Measurements from ENCODE around the gene INKA2. TPM values are rescaled to one million over a fixed set of nuclear protein-coding genes. Genes with fewer than 3 reads are reported as not detected.

The INKA2 gene
- total and polyA plus RNA-seq, 2 donors (not counting 1 experiment from before 2014, with no cell fraction given) = 3.5 to 25.4 TPM

DNA sequence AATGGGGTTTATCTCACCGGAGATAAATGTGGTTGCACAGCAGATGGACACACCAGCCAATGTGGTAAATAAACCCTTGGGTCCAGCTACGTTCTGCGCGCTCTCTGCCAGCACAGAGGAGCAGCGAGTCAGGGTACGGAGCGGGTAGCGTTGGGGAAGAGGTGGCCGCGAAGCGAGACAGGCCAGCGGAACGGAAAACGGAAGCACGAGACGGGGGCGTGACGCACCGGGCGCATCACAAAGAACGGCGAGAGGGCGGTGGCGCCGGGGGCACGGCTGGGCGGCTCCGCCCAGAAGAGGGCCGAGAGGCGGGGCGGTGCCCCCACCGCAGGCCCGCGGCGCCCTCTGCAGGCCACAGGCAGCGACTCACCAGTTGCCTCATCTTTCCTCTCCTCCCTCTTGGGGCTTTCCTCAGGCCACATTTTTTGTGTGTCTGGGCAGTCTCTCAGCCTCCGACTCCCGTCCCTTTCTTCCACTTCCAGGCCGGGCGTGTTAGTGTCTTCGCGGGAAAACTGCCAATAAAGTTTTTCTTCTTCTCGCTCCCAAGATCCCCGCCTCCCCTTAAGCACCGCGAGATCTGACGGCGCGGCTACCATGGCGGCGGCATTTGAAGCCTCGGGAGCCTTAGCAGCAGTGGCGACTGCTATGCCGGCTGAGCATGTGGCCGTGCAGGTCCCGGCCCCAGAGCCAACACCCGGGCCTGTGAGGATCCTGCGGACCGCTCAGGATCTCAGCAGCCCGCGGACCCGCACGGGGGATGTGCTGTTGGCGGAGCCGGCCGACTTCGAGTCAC, 16.3 kb upstream of the INKA2 start, which contains the start of gene DDX20:
Gene DDX20 (plus strand): TSS at position 571 of the 793 bp plus-strand sequence. CDS start 24 bp downstream, at position 595.
- peaks cover 19% of the 10 kb centered on the region for H3K79me2 ChIP-seq (ENCODE audit: control insufficient read depth, insufficient read depth, low read length)
- peak within 1 kb of the TSS; percentile 86 for H3K4me2 ChIP-seq (ENCODE audit: extremely low read depth, insufficient read depth, low read length)
- H3K27me3 ChIP-seq (ENCODE audit: control insufficient read depth, insufficient read depth, low read length) = no peaks in the 10 kb centered on the region
- H2AFZ ChIP-seq (ENCODE audit: low read length) = peak within 1 kb of the TSS; percentile 96
- no peaks in the 10 kb centered on the region for H3K9me3 ChIP-seq (ENCODE audit: control insufficient read depth, insufficient read depth, low read depth, low read length)
- DNase-seq (ENCODE audit: low read depth in 2 of 2) = peak; percentile 97 to 98
- H3K4me3 ChIP-seq (replicated peaks in 1 of 4; ENCODE audit: control extremely low read depth in 1 of 4, insufficient read depth in 1 of 4, low read depth in 3 of 4, low read length in 4 of 4) = peak within 1 kb of the TSS; percentile 71 to 92 (median 90)
- TF ChIP-seq EZH2 (IDR thresholded peaks at IDR 0.05; ENCODE audit: low read length, missing control alignments) (no peak), CTCF (conservative IDR thresholded peaks at IDR 0.05 in 1 of 2, IDR thresholded peaks at IDR 0.05 in 1 of 2; ENCODE audit: low read depth in 1 of 2, low read length in 2 of 2) (peak; percentile 73 to 90)
- H3K36me3 ChIP-seq (ENCODE audit: control insufficient read depth, insufficient read depth, low read length) = no peaks in the 10 kb centered on the region
- peaks cover 2% of the 10 kb centered on the region for H3K4me1 ChIP-seq (ENCODE audit: control insufficient read depth, extremely low read depth, insufficient read depth, low read length)
- peak within 1 kb of the TSS; percentile 98 for H3K27ac ChIP-seq (ENCODE audit: insufficient read depth, low read length)
- peak within 1 kb of the TSS; percentile 90 for H3K9ac ChIP-seq (ENCODE audit: insufficient read depth, low read length)
- no peaks in the 10 kb centered on the region for H4K20me1 ChIP-seq (ENCODE audit: control insufficient read depth, extremely low read depth, insufficient read depth, low read length)

DNA sequence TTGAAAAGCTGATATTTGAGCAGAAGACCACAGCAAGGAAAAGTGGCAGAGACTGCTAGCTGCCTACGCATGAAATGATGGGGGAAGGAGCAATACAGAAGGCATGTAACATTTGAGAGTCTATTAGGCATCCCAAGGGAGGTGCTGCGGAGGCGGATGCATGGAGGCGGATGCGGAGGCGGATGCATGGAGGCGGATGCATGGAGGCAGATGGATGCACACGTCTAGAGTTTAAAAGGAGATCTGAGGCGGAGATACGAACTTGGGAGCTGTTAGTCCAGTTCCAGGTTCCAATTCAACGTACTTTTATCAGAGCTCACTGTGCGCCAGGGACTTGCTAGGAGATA, 15.8 kb upstream of the INKA2 start:
- H3K27ac ChIP-seq (ENCODE audit: insufficient read depth, low read length) = peak overlapping the region; percentile 98
- DNase-seq (ENCODE audit: low read depth in 2 of 2) = peak; percentile 45 to 57
- H3K9me3 ChIP-seq (ENCODE audit: control insufficient read depth, insufficient read depth, low read depth, low read length) = no peaks in the 10 kb centered on the region
- H3K27me3 ChIP-seq (ENCODE audit: control insufficient read depth, insufficient read depth, low read length) = no peaks in the 10 kb centered on the region
- peaks cover 2% of the 10 kb centered on the region for H3K4me1 ChIP-seq (ENCODE audit: control insufficient read depth, extremely low read depth, insufficient read depth, low read length)
- peak overlapping the region; percentile 96 for H2AFZ ChIP-seq (ENCODE audit: low read length)
- H3K4me2 ChIP-seq (ENCODE audit: extremely low read depth, insufficient read depth, low read length) = peak overlapping the region; percentile 86
- H3K79me2 ChIP-seq (ENCODE audit: control insufficient read depth, insufficient read depth, low read length) = peaks cover 19% of the 10 kb centered on the region
- H3K9ac ChIP-seq (ENCODE audit: insufficient read depth, low read length) = peak overlapping the region; percentile 90
- no peaks in the 10 kb centered on the region for H4K20me1 ChIP-seq (ENCODE audit: control insufficient read depth, extremely low read depth, insufficient read depth, low read length)
- TF ChIP-seq EZH2 (IDR thresholded peaks at IDR 0.05; ENCODE audit: low read length, missing control alignments) = no peak
- TF ChIP-seq CTCF (conservative IDR thresholded peaks at IDR 0.05 in 1 of 2, IDR thresholded peaks at IDR 0.05 in 1 of 2; ENCODE audit: low read depth in 1 of 2, low read length in 2 of 2) = no peak
- peak overlapping the region; percentile 71 to 92 (median 90) for H3K4me3 ChIP-seq (replicated peaks in 1 of 4; ENCODE audit: control extremely low read depth in 1 of 4, insufficient read depth in 1 of 4, low read depth in 3 of 4, low read length in 4 of 4)
- no peaks in the 10 kb centered on the region for H3K36me3 ChIP-seq (ENCODE audit: control insufficient read depth, insufficient read depth, low read length)

- H3K36me3 ChIP-seq (ENCODE audit: control insufficient read depth, insufficient read depth, low read length) = no peaks in the 10 kb centered on the region
- peaks cover 8% of the 10 kb centered on the region for H3K79me2 ChIP-seq (ENCODE audit: control insufficient read depth, insufficient read depth, low read length)
- no peaks in the 10 kb centered on the region for H4K20me1 ChIP-seq (ENCODE audit: control insufficient read depth, extremely low read depth, insufficient read depth, low read length)
- no peak overlapping the region for H3K27ac ChIP-seq (ENCODE audit: insufficient read depth, low read length)
- TF ChIP-seq EZH2 (IDR thresholded peaks at IDR 0.05; ENCODE audit: low read length, missing control alignments) = no peak
- H3K4me1 ChIP-seq (ENCODE audit: control insufficient read depth, extremely low read depth, insufficient read depth, low read length) = peaks cover under 1% of the 10 kb centered on the region
- no peak overlapping the region for H3K4me2 ChIP-seq (ENCODE audit: extremely low read depth, insufficient read depth, low read length)
- H3K9me3 ChIP-seq (ENCODE audit: control insufficient read depth, insufficient read depth, low read depth, low read length) = no peaks in the 10 kb centered on the region
- no peak for DNase-seq (ENCODE audit: low read depth in 2 of 2)
- H2AFZ ChIP-seq (ENCODE audit: low read length) = no peak overlapping the region
- no peak overlapping the region for H3K9ac ChIP-seq (ENCODE audit: insufficient read depth, low read length)
- no peak overlapping the region for H3K4me3 ChIP-seq (replicated peaks in 1 of 4; ENCODE audit: control extremely low read depth in 1 of 4, insufficient read depth in 1 of 4, low read depth in 3 of 4, low read length in 4 of 4)
- no peaks in the 10 kb centered on the region for H3K27me3 ChIP-seq (ENCODE audit: control insufficient read depth, insufficient read depth, low read length)
These were observed 12.8 kb upstream of the INKA2 start for GRCh38 chr1:111751906-111752575.

Measured in fibroblast of lung (primary cell).